22Rv1 (cell line): ENCODE measurements around the gene GIMAP6.

ENCODE experiments used
- CTCF ChIP-seq: fragments of 450-650 bp; IDR thresholded peaks from 2 replicates; pipeline ENCODE4 v1.5.1; 2017; ENCODE audit warnings: mild to moderate bottlenecking
- ZFX ChIP-seq: fragments of 450-650 bp; IDR thresholded peaks from 2 replicates; pipeline ENCODE4 v1.6.1; 2017; ENCODE audit warnings: antibody characterized with exemption, borderline replicate concordance

GRCh38 chr7:150595361-150595760 is 36.8 kb downstream of the GIMAP6 start:
- TF ChIP-seq CTCF (no peak), ZFX (no peak)
